PC-3 (cell line): Measurements from ENCODE around the gene C10orf95.

ENCODE experiments used
- CTCF ChIP-seq: fragments of 300-600 bp; sonication (generic); conservative IDR thresholded peaks from 2 replicates; pipeline ENCODE4 v1.5.1; 2017; ENCODE audit warnings: antibody characterized with exemption, low read depth, mild to moderate bottlenecking, low read length
- EZH2 ChIP-seq: fragments of 300-600 bp; sonication (generic); IDR thresholded peaks from one replicate; pipeline ENCODE4 v1.6.1; 2017; ENCODE audit warnings: antibody characterized with exemption, mild to moderate bottlenecking, low read length; ENCODE audit not compliant: unreplicated experiment
- EZH2phosphoT487 ChIP-seq: fragments of 300-600 bp; sonication (generic); IDR thresholded peaks from 2 replicates; pipeline ENCODE4 v1.6.1; 2018; ENCODE audit warnings: mild to moderate bottlenecking, antibody characterized with exemption, low read length, borderline replicate concordance

GRCh38 chr10:102413053-102413705, 38.2 kb downstream of the C10orf95 start:
- TF ChIP-seq CTCF, result no peak
- TF ChIP-seq EZH2phosphoT487, result no peak
- TF ChIP-seq EZH2, result no peak
